Keratinocyte (primary cell): Measurements from ENCODE around the gene C1D.

Experiments
- CTCF ChIP-seq, 3 experiments: IDR thresholded peaks in 1 of 3; conservative IDR thresholded peaks in 1 of 3; optimal IDR thresholded peaks in 1 of 3; 2 replicates in 2 of 3; 3 replicates in 1 of 3; pipeline versions ENCODE3 to v1.5.1; 2011; ENCODE audit warnings: low read length in 3 of 3, mild to moderate bottlenecking in 3 of 3, moderate library complexity in 2 of 3, control low read depth in 1 of 3, inconsistent platforms in 1 of 3; ENCODE audit not compliant: insufficient read depth in 2 of 3; ENCODE audit errors: extremely low read depth in 1 of 3
- EZH2 ChIP-seq: IDR thresholded peaks from one replicate; pipeline ENCODE4 v1.6.1; 2012; ENCODE audit warnings: inconsistent platforms, mild to moderate bottlenecking, low read length, moderate library complexity

GRCh38 chr2:68091439-68092034, 28.7 kb upstream of the C1D start:
- TF ChIP-seq CTCF (optimal IDR thresholded peaks at IDR 0.05 in 1 of 3, IDR thresholded peaks at IDR 0.05 in 1 of 3, conservative IDR thresholded peaks at IDR 0.05 in 1 of 3; ENCODE audit: extremely low read depth in 1 of 3, insufficient read depth in 2 of 3, low read length in 3 of 3): no peak
- no peak for TF ChIP-seq EZH2
